Keratinocyte (primary cell): ENCODE data around the gene FHOD3.

Experiments
- CTCF ChIP-seq, 3 experiments: IDR thresholded peaks in 1 of 3; conservative IDR thresholded peaks in 1 of 3; optimal IDR thresholded peaks in 1 of 3; 2 replicates in 2 of 3; 3 replicates in 1 of 3; pipeline versions ENCODE3 to v1.5.1; 2011; ENCODE audit warnings: low read length in 3 of 3, mild to moderate bottlenecking in 3 of 3, moderate library complexity in 2 of 3, control low read depth in 1 of 3, inconsistent platforms in 1 of 3; ENCODE audit not compliant: insufficient read depth in 2 of 3; ENCODE audit errors: extremely low read depth in 1 of 3
- EZH2 ChIP-seq: IDR thresholded peaks from one replicate; pipeline ENCODE4 v1.6.1; 2012; ENCODE audit warnings: inconsistent platforms, mild to moderate bottlenecking, low read length, moderate library complexity

- no peak for TF ChIP-seq CTCF (optimal IDR thresholded peaks at IDR 0.05 in 1 of 3, IDR thresholded peaks at IDR 0.05 in 1 of 3, conservative IDR thresholded peaks at IDR 0.05 in 1 of 3; ENCODE audit: extremely low read depth in 1 of 3, insufficient read depth in 2 of 3, low read length in 3 of 3)
- no peak for TF ChIP-seq EZH2
These were observed 408.8 kb downstream of the FHOD3 start for GRCh38 chr18:36706134-36706881.
